Heart right ventricle (tissue), 16 donors: ENCODE results near the gene PIPOX. TPM values are rescaled to one million over a fixed set of nuclear protein-coding genes. Genes with fewer than 3 reads are reported as not detected.

Experiments used
- ATAC-seq, 8 donors: fragments of 200-7000 bp; cut with Tn5 transposase; one replicate each; pipeline ENCODE4 v1.9.1; 2020; ENCODE audit warnings: mild to moderate bottlenecking in 8 of 8, moderate library complexity in 8 of 8, moderate number of reproducible peaks in 1 of 8
- DNase-seq, 2 donors: peaks; one replicate each; pipeline ENCODE4 v3.0.0-alpha.2; 2020
- H3K27ac ChIP-seq, 10 donors: fragments of 200-600 bp; sonication (generic) in 2 of 10; one replicate each; pipeline versions ENCODE4 v1.5.0 to v1.8.0; 2020 to 2022; ENCODE audit warnings: mild to moderate bottlenecking in 3 of 10
- H3K27me3 ChIP-seq, 7 donors: fragments of 200-600 bp; one replicate each; pipeline ENCODE4 v1.8.0; 2021 to 2022; ENCODE audit warnings: mild to moderate bottlenecking in 2 of 7
- H3K36me3 ChIP-seq, 9 donors: fragments of 200-600 bp; sonication (generic) in 1 of 9; one replicate each; pipeline versions ENCODE4 v1.5.0 to v1.8.0; 2020 to 2022; ENCODE audit warnings: mild to moderate bottlenecking in 2 of 9
- H3K4me1 ChIP-seq, 9 donors: fragments of 200-600 bp; sonication (generic) in 1 of 9; one replicate each; pipeline versions ENCODE4 v1.5.0 to v1.8.0; 2020 to 2022; ENCODE audit warnings: mild to moderate bottlenecking in 4 of 9
- H3K4me3 ChIP-seq, 10 donors: fragments of 200-600 bp; sonication (generic) in 2 of 10; one replicate each; pipeline versions ENCODE4 v1.5.0 to v1.8.0; 2020 to 2022; ENCODE audit warnings: mild to moderate bottlenecking in 7 of 10, moderate library complexity in 2 of 10
- H3K9me3 ChIP-seq, 11 donors: fragments of 200-600 bp in 10 of 11; sonication (generic) in 2 of 11; one replicate each; pipeline versions ENCODE4 v1.5.0 to v1.8.0; 2013 to 2022; ENCODE audit warnings: mild to moderate bottlenecking in 2 of 11, control low read depth in 1 of 11, moderate library complexity in 1 of 11
- CTCF ChIP-seq, 9 donors: fragments of 200-600 bp; sonication (generic) in 2 of 9; IDR thresholded peaks; one replicate each; pipeline versions ENCODE4 v1.5.0 to v1.8.0; 2021 to 2022; ENCODE audit warnings: antibody characterized with exemption in 9 of 9, mild to moderate bottlenecking in 5 of 9, moderate library complexity in 1 of 9
- WGBS, 2 donors: extraction: QIAGEN DNeasy Blood & Tissue Kit; methylation state at CpG; one replicate each; pipeline ENCODE4 v1.1.7; 2013; ENCODE audit warnings: inconsistent platforms in 1 of 2; 5-methylcytosine and 5-hydroxymethylcytosine counted together
- intact Hi-C, 10 donors: fragments of 100-400 bp; cut with DNase I; formaldehyde crosslinking; loops; one replicate each; pipeline versions ENCODE4 v1.11.1 to v1.14.2; 2022
- polyA plus RNA-seq, 2 donors: library from polyadenylated mRNA; stranded (reverse); fragments of 200-250 nt; gene quantifications; one replicate each; pipeline ENCODE4 v1.2.3, GENCODE V29; 2013
- total RNA-seq, 10 donors: library from RNA; stranded (reverse); fragmentation: NEBNext Ultra II Directional in 3 of 10; extraction: Animal tissue kit (Norgen Biotek cat#: 25700) in 3 of 10; gene quantifications; one replicate each; pipeline versions ENCODE4 v1.2.1 to v1.2.4, GENCODE V29; 2021 to 2023
- donor health status: Arrhythmogenic right ventricular cardiomyopathy.
- donor health status: ischemic (EF 13 %, LVEDD 7.1; RV severe dilation, severe dysfunction).
- donor health status: healthy with polysubstance abuse.
- donor health status: DM: no; HTN: yes; CAD: no.
- donor health status: DM: no; HTN: no; CAD: no.
- donor health status: ischemic (EF 25% LVEDD 6.9; RV normal size, moderate dysfunction).
- donor health status: ischemic (EF 25% LVEDD 5.7; RV mildly dilated, moderate dysfunction).
- donor health status: healthy.
- donor health status: DM: yes; HTN: yes; CAD: no.
- donor health status: Ischemic cardiomyopathy.
- donor health status: ischemic (EF 35%, LVEDD 5.7; RV mildly dilated, moderate dysfunction).
- donor health status: nonischemic (EF 11% LVEDD 7.7; RV severe dilation, severe dysfunction).
- donor health status: DM: yes; HTN: yes; CAD: no.
- donor health status: PGD.
- donor health status: ischemic (EF 29% LVEDD 5.4; RV normal size, mild dysfunction).
- donor health status: nonischemic (EF 23%, LVEDD 6.1; RV moderate dilation, normal function).

PIPOX gene
- total and polyA plus RNA-seq, 12 donors = 0.12 to 4.1 (median 0.76) TPM; not detected in 2

DNA sequence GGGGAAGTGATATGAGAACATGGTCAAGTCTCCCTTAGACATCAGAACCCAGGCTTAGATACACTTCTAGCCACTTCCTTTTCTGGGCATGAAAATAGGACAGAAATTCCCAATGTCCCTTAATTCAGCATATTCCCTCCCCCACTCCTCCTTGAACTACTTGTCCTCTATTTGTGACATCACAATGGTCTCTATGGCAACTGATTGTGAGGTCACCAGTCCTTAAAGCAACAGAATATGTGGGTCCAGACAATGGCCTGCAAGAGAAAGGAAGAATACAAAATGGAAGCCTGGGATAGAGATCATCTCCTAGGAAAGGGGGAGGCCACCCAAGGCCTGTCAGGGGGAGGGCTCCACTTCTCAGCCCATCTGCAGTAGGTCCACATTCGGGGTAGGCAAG lies 30.4 kb upstream of the PIPOX start:
- DNase-seq = no peak
- Histone ChIP-seq H3K27ac (no peak overlapping the region), H3K36me3 (no peaks in the 10 kb centered on the region), H3K4me1 (no peaks in the 10 kb centered on the region), H3K27me3 (peaks cover 0 to 33% (median 23%) of the 10 kb centered on the region in 7 donors), H3K9me3 (no peaks in the 10 kb centered on the region), H3K4me3 (no peak overlapping the region)
- intact Hi-C loops = loop anchor here in 1 of 10 donors (2.0 to 10.0 kb wide), 2 partner anchors 20 to 52 kb away; no protein-coding TSS in a partner anchor
- ATAC-seq = no peak
- TF ChIP-seq CTCF (IDR thresholded peaks at IDR 0.05) = no peak
- WGBS, 2 donors = 79 to 93% methylated on average over 1 of the region's 1 CpG

DNA sequence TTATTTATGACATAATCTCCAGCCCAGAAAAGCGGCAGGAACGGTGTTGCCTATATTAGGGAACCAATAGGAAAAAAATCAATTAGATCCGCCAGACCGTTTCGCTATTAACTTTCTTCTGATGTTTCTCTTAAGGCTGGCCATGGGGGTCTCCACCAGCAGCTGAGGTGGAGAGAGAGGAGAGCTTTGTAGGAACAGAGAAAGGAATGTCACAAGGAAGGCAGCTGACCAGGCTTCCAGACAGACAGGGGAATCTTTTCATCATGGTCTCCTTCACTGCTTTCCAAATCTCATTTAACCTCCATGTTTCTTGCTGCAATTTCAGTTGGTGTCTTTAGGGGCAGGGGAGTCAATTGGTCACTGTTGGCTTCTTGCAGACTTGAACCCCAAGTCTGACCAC lies 28.2 kb upstream of the PIPOX start:
- H3K9me3 ChIP-seq = no peaks in the 10 kb centered on the region
- peaks cover 8 to 46% (median 32%) of the 10 kb centered on the region in 7 donors for H3K27me3 ChIP-seq
- H3K27ac ChIP-seq = no peak overlapping the region
- H3K36me3 ChIP-seq = no peaks in the 10 kb centered on the region
- no peak for TF ChIP-seq CTCF (IDR thresholded peaks at IDR 0.05)
- DNase-seq (no peak), ATAC-seq (no peak)
- 65 to 66% methylated on average over 5 of the region's 5 CpGs for WGBS, 2 donors
- no peak overlapping the region for H3K4me3 ChIP-seq
- intact Hi-C loops = loop anchor here in 1 of 10 donors (10.0 kb wide), 1 partner anchor 50 kb away; no protein-coding TSS in a partner anchor
- H3K4me1 ChIP-seq = peaks cover 0 to 5% (median 3%) of the 10 kb centered on the region in 9 donors

DNA sequence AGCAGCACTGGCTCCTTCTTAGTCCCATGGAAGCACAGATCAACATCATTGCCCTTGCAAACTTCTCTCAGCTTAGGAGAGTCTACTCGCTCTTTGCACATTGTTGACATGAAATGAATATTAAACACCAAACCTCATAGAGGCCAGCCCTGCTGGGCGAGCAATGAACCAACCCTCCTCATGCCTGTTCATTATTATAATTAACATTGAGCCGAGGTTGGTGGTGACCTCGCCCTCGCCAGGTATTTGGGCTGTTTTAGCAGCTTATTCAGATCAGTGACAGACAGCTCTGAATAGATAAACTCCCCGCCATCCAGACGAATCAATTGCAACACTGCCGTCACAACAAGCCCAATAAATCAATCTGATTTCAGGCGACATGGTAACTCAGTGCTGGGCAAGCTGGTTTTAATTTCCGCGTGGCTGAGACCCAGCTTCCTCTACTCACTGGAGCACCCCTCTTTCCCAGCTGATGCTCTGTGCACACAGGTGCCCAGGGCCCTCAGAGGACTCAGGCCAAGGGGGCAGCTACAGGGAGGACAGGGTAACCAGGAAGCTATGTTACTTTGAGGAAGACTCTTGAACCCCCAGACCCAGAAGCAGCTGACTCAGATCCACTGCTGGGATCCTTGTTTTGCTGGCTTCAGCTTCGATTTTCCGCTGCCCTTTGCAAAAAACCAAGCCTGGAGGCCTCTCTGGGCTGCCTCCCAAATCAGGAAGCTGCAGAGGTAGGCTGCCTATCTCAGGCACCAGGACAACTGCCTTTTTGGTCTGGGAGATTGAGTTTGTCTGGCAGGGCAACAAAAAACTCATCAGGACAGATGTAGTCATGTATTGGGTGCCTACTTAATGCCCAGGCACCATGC lies 26.4 kb upstream of the PIPOX start:
- peaks cover 8 to 58% (median 45%) of the 10 kb centered on the region in 7 donors for H3K27me3 ChIP-seq
- no peak overlapping the region for H3K27ac ChIP-seq
- no peak for TF ChIP-seq CTCF (IDR thresholded peaks at IDR 0.05)
- DNase-seq (no peak), ATAC-seq (peak in 1 of 8 donors; percentile 49)
- H3K4me3 ChIP-seq = no peak overlapping the region
- H3K36me3 ChIP-seq = no peaks in the 10 kb centered on the region
- peaks cover 0 to 11% (median 7%) of the 10 kb centered on the region in 9 donors for H3K4me1 ChIP-seq
- intact Hi-C loops = loop anchor here in 1 of 10 donors (10.0 kb wide), 1 partner anchor 48 kb away; no protein-coding TSS in a partner anchor
- 61 to 67% methylated on average over 13 of the region's 13 CpGs for WGBS, 2 donors
- no peaks in the 10 kb centered on the region for H3K9me3 ChIP-seq

DNA sequence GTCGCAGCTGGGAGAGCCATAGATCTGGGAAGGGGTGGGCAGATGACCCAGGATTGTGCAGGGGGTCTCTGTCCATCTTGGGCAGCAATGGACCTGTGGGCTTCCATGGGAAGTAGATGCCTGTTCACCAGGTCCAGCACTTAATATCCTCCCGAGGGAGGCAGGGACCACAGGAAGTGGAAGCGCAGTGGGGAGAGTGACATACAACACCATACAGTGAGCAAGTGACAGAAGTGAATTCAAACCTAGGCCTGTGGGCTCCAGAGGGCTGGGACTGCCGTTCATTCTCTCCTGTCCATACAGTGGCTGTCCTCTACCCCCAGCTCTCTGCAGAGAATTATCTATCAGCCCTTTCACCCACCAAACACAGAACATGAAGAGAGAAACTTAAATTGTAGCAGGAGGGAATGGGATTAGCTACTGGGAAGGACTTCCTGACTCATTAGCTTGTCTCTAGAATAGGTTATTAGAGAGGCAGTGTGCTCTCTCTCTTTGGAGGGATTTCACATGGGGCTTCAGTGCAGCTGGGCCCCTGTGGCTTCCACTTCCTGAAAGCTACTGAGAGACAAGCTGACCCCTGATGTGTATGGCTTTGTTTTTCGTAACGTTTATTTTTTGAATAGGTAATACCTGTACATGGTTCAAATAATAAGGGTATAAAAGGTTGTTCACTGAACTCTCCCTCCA lies 24.0 kb upstream of the PIPOX start:
- DNase-seq = no peak
- H3K36me3 ChIP-seq = no peaks in the 10 kb centered on the region
- intact Hi-C loops = loop anchor here in 1 of 10 donors (10.0 kb wide), 1 partner anchor 46 kb away; no protein-coding TSS in a partner anchor
- 41 to 47% methylated on average over 6 of the region's 6 CpGs for WGBS, 2 donors
- H3K4me3 ChIP-seq = no peak overlapping the region
- no peak for ATAC-seq
- no peaks in the 10 kb centered on the region for H3K9me3 ChIP-seq
- TF ChIP-seq CTCF (IDR thresholded peaks at IDR 0.05) = no peak
- H3K27ac ChIP-seq = no peak overlapping the region
- peaks cover 8 to 62% (median 53%) of the 10 kb centered on the region in 7 donors for H3K27me3 ChIP-seq
- peaks cover 0 to 11% (median 7%) of the 10 kb centered on the region in 9 donors for H3K4me1 ChIP-seq
